SW 1271 (cell line): Measurements from ENCODE around the gene FOSL1.
A peak's percentile ranks its signal among the peaks of the same experiment; 100 is the strongest.
"Not testable (repeated sequence)": the region's sequence is repeated elsewhere in the genome, so short reads cannot be mapped to it uniquely, and the experiment has no call there.

Experiments used
- DNase-seq, 2 experiments: peaks; one replicate each; lab custom pipeline; 2025; lab: John Stamatoyannopoulos, UW

Gene FOSL1

DNA sequence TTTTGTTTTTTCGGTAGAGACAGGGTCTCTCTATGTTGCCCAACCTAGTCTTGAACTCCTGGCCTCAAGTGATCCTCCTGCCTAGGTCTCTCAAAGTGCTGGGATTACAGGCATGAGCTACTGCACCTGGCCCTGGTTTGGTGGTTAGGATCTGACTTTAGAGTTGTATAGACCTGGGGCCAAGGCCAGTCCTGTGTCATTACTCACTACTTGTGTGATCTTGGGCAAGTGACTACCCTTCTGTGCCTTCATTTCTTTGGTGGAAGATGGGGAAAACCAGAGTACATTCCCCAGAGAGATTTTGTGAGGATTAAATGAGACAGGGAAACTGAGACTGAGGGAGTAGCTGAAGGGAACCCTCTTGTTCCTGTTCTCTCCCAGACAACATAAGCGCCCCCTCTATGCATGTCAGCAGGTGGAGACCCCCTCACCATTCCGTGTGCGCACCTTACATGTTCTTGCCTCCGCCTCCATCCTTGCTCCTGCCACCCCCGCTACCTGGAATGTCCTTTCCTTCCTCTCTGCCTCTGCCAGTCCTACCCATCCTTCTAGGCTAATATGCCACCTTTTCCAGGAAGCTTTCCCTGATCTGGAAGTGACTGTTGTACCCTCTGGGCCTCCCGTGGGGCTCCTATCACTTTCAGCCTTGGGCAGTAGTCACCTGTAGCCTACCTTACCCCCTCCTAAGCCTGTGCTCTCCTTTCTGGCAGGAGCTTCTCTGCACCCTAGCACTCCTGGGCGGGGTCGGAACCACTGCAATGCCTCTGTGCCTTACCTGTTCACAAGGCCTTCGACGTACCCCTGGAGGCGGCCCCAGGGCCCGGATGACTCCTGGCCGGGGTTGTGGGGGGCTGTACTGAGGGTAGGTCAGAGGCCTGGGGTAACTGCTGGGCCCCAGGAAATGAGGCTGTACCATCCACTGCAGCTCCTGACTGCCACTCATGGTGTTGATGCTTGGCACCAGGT, 3.9 kb downstream of the FOSL1 start:
- DNase-seq, result no peak

DNA sequence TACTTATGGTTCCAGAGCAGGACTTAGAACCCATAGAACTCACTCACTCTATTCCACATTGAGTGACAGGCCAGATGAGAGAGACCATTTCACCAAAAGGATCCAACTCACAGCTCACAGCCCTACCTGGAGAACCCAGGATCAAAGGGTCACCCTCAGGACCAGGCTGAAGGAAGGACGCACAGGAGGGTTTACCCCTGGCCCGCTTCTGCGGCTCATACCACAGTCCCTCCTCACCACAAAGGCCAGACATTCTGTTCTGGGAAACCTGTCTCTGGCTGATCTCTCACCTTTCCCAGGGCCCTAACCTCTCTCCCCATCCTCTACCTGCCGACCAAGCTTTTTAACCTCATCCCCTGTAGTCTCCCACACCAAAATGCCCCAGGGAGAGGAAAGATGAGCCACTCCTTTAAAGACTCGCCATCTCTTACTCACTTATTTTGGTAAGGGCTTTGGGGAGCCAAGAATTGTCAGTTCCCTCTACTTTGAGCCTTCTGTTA, 4.7 kb downstream of the FOSL1 start:
- no peak for DNase-seq

- DNase-seq, result no peak
Measured at GRCh38 chr11:65894034-65894591, 6.1 kb downstream of the FOSL1 start.

DNA sequence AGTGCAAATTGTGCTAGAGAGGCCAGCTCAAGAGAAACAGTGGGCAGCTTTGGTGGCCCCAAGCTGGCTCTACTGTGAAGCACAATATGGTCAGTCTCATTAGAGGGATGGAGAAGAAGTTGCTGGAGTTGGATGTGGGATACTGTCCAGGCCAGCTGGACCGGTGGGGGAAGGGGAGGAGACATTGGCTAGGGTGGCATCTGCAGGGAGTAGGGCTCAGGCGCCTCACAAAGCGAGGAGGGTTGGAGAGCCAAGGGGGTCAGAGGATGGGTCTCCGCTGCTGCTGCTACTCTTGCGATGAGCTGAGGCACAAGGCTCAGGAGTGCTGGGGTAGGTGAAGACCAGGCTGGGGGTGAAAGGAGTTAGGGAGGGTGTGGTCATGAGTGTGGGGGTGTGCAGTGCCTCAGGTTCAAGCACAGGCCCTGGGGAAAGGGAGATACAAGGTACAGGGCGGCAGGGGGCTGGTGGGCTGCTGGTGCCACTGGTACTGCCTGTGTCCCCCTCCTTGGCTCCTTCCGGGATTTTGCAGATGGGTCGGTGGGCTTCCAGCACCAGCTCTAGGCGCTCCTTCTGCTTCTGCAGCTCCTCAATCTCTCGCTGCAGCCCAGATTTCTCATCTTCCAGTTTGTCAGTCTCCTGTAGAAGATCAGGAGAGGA, 7.4 kb downstream of the FOSL1 start:
- peak in 1 of 2 experiments; percentile 57 for DNase-seq

DNA sequence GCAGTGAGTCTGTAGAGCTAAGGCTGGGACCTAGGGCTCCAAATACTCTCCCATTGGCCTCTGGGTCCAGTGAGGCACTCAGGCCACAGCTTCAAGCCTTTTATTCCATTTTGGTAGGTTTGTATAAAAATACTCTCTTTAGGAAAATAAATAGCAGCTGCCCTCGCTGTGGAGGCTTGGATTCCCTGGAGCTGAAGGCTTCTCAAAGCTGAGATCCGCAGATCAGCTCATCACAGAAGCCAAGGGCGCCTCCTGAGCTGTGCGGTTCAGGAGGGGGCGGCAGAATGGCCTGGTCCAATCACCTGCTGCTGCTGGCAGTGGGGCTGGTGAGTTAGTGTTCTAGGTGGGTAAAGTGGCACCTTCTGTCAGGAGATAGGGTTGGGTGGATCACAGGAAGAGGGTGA, 8.0 kb downstream of the FOSL1 start:
- not testable (repeated sequence) for DNase-seq

GRCh38 chr11:65891219-65892136, 8.7 kb downstream of the FOSL1 start:
- peak; percentile 73 to 80 for DNase-seq

GRCh38 chr11:65890324-65891218, 9.6 kb downstream of the FOSL1 start, which contains the start of gene CCDC85B:
Gene CCDC85B (plus strand): TSS chr11:65890673. CDS start chr11:65890784, 111 bp downstream.
- peak; percentile 82 to 89 for DNase-seq

GRCh38 chr11:65888163-65888814, 11.9 kb downstream of the FOSL1 start, which contains the start of gene FIBP:
Gene FIBP (minus strand): TSS chr11:65888471. CDS start chr11:65888418, 53 bp downstream.
- DNase-seq, result peak; percentile 89 to 95

- DNase-seq, result no peak
Measured at GRCh38 chr11:65887723-65888162, 12.4 kb downstream of the FOSL1 start.

- no peak for DNase-seq
Measured at GRCh38 chr11:65886826-65887722, 13.1 kb downstream of the FOSL1 start.

GRCh38 chr11:65885808-65886536, 14.2 kb downstream of the FOSL1 start:
- DNase-seq, result no peak

DNA sequence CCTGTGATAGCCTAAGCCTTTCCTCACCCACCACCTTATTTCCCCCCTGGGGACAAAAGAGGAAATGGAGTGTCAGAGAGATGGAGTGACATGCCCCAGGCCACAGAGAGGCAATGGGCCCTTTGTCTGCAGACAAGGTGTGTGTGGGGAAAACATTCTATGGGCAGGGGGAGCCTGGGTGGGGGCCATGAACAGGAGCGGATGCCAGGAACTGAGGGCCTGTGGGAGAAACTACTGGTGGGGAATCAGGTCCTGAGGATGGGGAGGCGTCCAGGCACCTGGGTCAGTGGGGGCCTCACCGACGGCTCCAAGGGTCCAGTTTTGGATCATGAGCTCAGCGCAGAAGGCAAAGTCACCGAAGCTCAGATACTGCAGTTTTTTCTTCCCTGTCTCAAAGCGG, 15.0 kb downstream of the FOSL1 start:
- no peak for DNase-seq

DNA sequence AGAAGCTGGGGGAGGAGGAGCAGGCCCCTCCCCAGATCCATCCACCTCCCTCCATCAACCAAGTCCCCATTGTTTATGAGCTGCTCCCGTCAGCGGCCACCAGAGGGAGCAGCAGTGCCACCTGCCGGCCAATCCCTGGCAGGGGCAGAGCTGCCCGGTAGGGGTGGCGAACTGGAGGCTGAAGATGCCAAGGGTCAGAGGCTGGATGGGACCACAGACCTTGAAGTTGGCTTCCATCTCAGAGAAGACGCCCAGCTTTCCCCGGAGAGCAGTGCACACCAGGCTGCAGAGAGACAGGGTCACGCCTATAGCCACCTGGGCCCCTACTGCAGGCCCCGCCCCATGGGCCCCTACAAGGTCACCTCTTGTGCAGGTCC, 15.5 kb downstream of the FOSL1 start:
- DNase-seq, result peak in 1 of 2 experiments; percentile 65

DNA sequence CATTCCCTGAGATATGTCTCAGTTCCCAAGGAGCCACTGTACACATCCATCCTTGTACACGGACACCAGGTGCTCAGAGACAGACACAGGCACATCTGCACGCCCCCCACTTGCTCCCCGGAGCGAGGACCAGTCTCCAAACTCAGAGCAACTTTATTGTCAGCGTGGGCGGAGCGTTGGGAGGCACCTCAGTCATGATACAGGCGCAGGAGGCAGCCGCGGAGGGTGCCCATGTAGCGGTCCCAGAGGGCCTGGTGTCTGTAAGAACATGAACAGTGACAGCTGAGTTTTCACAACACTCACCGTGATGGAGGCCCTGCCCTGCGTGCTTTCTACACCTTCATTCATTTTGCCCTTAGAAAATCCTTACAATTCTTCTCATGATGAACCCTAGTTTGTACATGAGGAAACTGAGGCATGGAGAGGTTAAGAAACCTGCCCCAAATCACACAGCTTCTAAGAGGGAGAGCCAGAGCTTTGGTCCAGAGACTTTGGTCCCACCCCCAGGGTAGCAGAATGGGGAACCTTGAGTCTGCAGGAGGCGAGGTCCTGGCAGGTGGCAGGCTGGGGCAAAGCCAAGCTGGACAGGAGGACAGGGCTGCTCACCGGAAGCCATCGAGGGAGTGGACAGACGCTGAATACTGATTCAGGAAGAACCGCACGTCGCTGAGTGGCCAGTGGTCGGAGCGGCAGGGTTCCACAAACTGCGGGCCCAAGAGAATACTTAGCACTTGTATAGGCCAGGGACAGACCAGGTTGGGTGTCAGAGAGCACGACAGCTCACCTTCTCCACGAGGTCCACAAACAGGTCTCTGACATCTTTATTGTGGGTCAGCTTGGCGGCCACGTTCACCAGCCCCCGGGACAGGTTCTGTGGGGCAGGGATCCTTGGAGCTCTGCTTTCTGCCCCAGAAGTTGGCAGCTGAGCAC, 16.1 kb downstream of the FOSL1 start:
- DNase-seq, result no peak

GRCh38 chr11:65883058-65883761, 17.0 kb downstream of the FOSL1 start:
- no peak for DNase-seq
